ENCODE measurements around the gene ARID4B.

GRCh38 chr1:235236128-235236527 lies 91.9 kb downstream of the ARID4B start:
- TF ChIP-seq, protein P1, sequence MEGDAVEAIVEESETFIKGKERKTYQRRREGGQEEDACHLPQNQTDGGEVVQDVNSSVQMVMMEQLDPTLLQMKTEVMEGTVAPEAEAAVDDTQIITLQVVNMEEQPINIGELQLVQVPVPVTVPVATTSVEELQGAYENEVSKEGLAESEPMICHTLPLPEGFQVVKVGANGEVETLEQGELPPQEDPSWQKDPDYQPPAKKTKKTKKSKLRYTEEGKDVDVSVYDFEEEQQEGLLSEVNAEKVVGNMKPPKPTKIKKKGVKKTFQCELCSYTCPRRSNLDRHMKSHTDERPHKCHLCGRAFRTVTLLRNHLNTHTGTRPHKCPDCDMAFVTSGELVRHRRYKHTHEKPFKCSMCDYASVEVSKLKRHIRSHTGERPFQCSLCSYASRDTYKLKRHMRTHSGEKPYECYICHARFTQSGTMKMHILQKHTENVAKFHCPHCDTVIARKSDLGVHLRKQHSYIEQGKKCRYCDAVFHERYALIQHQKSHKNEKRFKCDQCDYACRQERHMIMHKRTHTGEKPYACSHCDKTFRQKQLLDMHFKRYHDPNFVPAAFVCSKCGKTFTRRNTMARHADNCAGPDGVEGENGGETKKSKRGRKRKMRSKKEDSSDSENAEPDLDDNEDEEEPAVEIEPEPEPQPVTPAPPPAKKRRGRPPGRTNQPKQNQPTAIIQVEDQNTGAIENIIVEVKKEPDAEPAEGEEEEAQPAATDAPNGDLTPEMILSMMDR (conservative IDR thresholded peaks at IDR 0.05; ENCODE audit: low read length): no peak
- TF ChIP-seq EZH2phosphoT487 (IDR thresholded peaks at IDR 0.05; ENCODE audit: borderline replicate concordance): no peak

All from Loucy (cell line).